GM10847 (cell line): ENCODE results near the gene PIGM.

Experiments
- POLR2A ChIP-seq: IDR thresholded peaks from 2 replicates; pipeline ENCODE4 v1.6.1; 2011; ENCODE audit not compliant: insufficient read length; ENCODE audit errors: extremely low read depth

The PIGM gene

GRCh38 chr1:160009801-160010200, 22.0 kb downstream of the PIGM start:
- no peak for TF ChIP-seq POLR2A

GRCh38 chr1:160009081-160009480, 22.7 kb downstream of the PIGM start:
- no peak for TF ChIP-seq POLR2A

GRCh38 chr1:160007577-160008200, 24.1 kb downstream of the PIGM start:
- TF ChIP-seq POLR2A = no peak

GRCh38 chr1:160006312-160006940, 25.4 kb downstream of the PIGM start:
- TF ChIP-seq POLR2A = no peak

- TF ChIP-seq POLR2A = no peak
Measured at GRCh38 chr1:160005070-160005469, 26.7 kb downstream of the PIGM start.

- no peak for TF ChIP-seq POLR2A
Measured at GRCh38 chr1:160004425-160004824, 27.4 kb downstream of the PIGM start.

- TF ChIP-seq POLR2A = no peak
Measured at GRCh38 chr1:160004001-160004400, 27.8 kb downstream of the PIGM start.

GRCh38 chr1:160001440-160001839, 30.4 kb downstream of the PIGM start:
- no peak for TF ChIP-seq POLR2A

- TF ChIP-seq POLR2A = no peak
Measured at GRCh38 chr1:159999204-159999603, 32.6 kb downstream of the PIGM start.

- TF ChIP-seq POLR2A = no peak
Measured at GRCh38 chr1:159996653-159997052, 35.1 kb downstream of the PIGM start.

GRCh38 chr1:159994896-159995295, 36.9 kb downstream of the PIGM start:
- no peak for TF ChIP-seq POLR2A

- TF ChIP-seq POLR2A = no peak
Measured at GRCh38 chr1:159993911-159994310, 37.9 kb downstream of the PIGM start.

GRCh38 chr1:159992161-159992560, 39.6 kb downstream of the PIGM start:
- no peak for TF ChIP-seq POLR2A

GRCh38 chr1:159991513-159991912, 40.3 kb downstream of the PIGM start:
- TF ChIP-seq POLR2A = no peak

- TF ChIP-seq POLR2A = no peak
Measured at GRCh38 chr1:159990005-159990404, 41.8 kb downstream of the PIGM start.

GRCh38 chr1:159989581-159989980, 42.2 kb downstream of the PIGM start:
- TF ChIP-seq POLR2A = no peak

- no peak for TF ChIP-seq POLR2A
Measured at GRCh38 chr1:159988006-159988405, 43.8 kb downstream of the PIGM start.

- no peak for TF ChIP-seq POLR2A
Measured at GRCh38 chr1:159987186-159987585, 44.6 kb downstream of the PIGM start.

- no peak for TF ChIP-seq POLR2A
Measured at GRCh38 chr1:159986531-159986930, 45.3 kb downstream of the PIGM start.
